ENCODE results near the gene JPH3. TPM values are rescaled to one million over a fixed set of nuclear protein-coding genes. Genes with fewer than 3 reads are reported as not detected.
"Not testable (repeated sequence)": the region's sequence is repeated elsewhere in the genome, so short reads cannot be mapped to it uniquely, and the experiment has no call there.

The JPH3 gene
- polyA plus RNA-seq, 1 donor from 2014 or later: not detected

DNA sequence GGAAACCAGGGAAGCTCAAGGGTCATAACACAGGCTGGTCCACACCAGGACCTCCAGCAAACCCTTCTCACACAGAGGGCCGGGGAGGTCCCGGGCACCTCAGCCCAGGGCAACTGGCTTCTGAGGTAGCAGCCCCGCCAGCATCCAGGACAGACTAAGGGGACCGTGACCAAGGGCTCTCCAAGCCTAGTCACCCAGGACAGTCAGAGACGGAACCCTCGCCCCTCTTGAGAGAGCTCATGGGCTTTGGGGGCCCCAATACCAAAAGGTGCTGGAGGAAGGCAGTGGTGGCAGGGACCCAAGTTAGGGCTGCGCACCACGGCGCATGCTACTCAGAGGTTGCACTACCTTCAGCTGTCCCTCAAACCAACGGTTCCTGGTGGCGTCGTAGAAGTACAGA, 108.6 kb downstream of the JPH3 start:
- peaks cover 13% of the 10 kb centered on the region for H3K36me3 Mint-ChIP-seq
- no peaks in the 10 kb centered on the region for H3K27me3 Mint-ChIP-seq
- H3K4me1 Mint-ChIP-seq: peaks cover 0 to 16% (median 4%) of the 10 kb centered on the region in 3 donors
- no peak overlapping the region for H3K4me3 Mint-ChIP-seq
- no peak overlapping the region for H3K27ac Mint-ChIP-seq
- no peaks in the 10 kb centered on the region for H3K9me3 Mint-ChIP-seq

DNA sequence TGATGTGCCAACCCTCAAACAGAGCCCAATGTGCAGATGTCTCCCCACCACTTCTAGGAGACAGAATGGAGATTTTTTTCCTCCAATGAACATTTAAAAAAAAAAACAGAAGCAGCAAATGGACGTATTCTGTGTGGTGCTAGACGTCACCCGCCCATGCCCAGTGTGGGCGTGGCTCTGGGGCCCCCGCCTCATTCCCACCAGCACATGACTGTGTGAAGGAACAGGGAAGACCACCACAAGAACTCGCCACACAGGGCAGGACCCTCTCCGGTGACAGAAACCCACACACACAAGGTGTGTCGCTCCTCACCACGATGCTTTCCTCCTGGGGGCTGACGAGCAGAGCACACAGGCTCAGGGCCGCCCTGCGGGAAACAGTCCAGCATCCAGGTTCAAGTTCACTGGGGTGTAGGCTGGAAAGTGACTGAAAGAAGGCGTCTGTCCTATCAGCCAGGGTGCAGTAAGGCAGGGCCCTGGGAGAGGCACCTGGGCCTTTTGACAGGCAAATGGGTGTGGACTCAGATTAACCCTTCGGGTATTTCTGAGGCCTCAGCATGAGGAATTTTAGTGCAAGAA, 110.0 kb downstream of the JPH3 start:
- Mint-ChIP-seq H3K9me3 (no peaks in the 10 kb centered on the region), H3K27me3 (no peaks in the 10 kb centered on the region)

DNA sequence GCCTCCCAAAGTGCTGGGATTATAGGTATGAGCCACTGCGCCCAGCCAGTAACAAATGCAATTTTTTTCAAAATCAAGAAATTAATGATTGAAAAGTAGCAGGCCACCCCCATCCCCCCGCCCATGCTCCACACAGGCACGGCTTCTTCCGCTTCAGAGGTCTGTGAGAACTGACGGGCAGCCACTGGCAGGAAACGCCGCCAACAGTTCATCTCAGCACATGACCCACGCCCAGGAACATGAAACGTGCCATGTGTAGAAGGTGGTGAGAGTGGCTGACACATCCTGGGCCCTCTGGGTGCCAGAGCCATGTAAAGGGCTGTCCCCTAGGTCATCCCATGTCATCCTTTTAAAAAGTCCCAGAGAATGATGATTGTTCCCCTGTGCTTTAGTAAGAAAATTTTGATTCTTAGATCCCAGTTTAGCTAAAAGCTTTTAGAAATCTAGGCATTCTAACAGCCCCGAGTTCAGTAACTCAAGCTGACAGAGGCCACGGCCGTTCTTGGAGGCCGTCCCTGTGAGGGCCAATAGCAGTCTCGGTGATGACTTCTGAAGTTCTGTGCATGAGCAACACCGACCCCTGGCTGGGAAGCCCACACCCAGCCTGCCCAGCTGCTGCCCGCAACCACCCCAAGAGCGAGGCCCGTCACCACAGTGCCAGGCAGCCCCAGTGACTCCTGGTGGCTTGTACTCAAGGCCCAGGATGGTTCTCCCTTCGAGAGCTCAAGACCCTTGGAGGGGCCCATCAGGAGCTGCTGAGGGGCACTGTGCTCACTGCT, 111.3 kb downstream of the JPH3 start:
- H3K4me1 Mint-ChIP-seq: peaks cover 6 to 19% (median 11%) of the 10 kb centered on the region in 3 donors
- peaks cover 14% of the 10 kb centered on the region for H3K36me3 Mint-ChIP-seq

More for the DNA sequence above, 110.0 kb downstream of the JPH3 start:
- peak overlapping the region in 1 of 3 donors; percentile 93 for H3K27ac Mint-ChIP-seq
- peaks cover 0 to 16% (median 4%) of the 10 kb centered on the region in 3 donors for H3K4me1 Mint-ChIP-seq
- peaks cover 13% of the 10 kb centered on the region for H3K36me3 Mint-ChIP-seq
- no peak overlapping the region for H3K4me3 Mint-ChIP-seq

DNA sequence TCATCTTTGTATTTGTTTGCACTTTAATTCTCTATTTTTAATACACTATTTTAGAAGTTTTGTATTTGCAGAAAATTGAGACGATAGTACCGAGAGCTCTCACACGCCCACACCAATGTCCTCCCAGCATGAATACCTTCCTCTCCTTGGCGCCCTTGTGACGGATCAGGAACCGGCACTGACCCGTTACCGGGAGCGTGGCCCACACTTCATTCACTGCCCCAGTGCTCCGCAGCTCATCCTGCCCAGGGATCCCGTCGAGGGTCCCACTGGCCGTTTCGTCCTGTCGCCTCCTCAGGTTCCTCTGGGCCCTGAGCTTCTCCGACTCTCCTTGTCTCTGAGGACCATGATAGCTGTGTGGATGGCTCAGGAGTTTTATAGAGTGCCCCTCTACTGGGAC, 112.9 kb downstream of the JPH3 start:
- Mint-ChIP-seq H3K4me3 (peak overlapping the region in 1 of 4 donors; percentile 75), H3K27me3 (no peaks in the 10 kb centered on the region), H3K27ac (peak overlapping the region in 1 of 3 donors; percentile 26), H3K9me3 (no peaks in the 10 kb centered on the region), H3K36me3 (peaks cover 15% of the 10 kb centered on the region), H3K4me1 (peaks cover 6 to 21% (median 11%) of the 10 kb centered on the region in 3 donors)

More for the DNA sequence above, 111.3 kb downstream of the JPH3 start:
- Mint-ChIP-seq H3K27ac (peak overlapping the region; percentile 77 to 93 (median 92)), H3K27me3 (no peaks in the 10 kb centered on the region), H3K4me3 (peak overlapping the region in 3 of 4 donors; percentile 10 to 77 (median 28)), H3K9me3 (no peaks in the 10 kb centered on the region)

DNA sequence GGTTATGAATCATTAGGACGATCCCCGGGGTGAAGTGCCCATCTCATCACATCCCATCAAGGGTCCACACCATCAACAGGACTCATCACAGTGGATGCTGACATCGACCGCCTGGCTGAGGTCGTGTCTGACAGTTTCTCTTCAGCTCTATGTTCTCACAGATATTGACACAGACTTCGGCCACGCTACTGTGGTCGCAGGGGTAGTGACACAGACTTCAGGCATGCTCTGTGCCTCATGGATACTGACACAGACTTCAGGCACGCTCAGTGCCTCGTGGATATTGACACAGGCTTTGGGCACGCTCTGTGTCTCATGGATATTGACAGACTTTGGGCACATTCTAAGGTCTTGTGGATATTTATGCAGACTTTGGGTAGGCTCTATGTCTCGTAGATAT, 113.3 kb downstream of the JPH3 start:
- Mint-ChIP-seq H3K27ac (peak overlapping the region in 1 of 3 donors; percentile 26), H3K36me3 (peaks cover 15% of the 10 kb centered on the region)

DNA sequence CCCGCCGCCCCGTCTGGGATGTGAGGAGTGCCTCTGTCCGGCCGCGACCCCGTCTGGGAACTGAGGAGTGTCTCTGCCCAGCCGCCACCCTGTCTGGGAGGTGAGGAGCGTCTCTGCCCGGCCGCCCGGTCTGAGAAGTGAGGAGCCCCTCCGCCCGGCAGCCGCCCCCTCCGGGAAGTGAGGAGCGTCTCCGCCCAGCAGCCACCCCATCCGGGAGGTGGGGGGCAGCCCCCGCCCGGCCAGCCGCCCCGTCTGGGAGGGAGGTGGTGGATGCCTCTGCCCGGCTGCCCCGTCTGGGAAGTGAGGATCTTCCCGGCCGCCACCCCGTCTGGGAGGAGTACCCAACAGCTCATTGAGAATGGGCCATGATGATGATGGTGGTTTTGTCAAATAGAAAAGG, 116.5 kb downstream of the JPH3 start:
- H3K27me3 Mint-ChIP-seq, H3K9me3 Mint-ChIP-seq, H3K27ac Mint-ChIP-seq: not testable (repeated sequence)
- Mint-ChIP-seq H3K4me1 (peaks cover 13 to 19% (median 14%) of the 10 kb centered on the region in 3 donors), H3K36me3 (peaks cover 19% of the 10 kb centered on the region), H3K4me3 (peak overlapping the region in 1 of 4 donors; percentile 34)

More for the DNA sequence above, 113.3 kb downstream of the JPH3 start:
- Mint-ChIP-seq H3K4me1 (peaks cover 6 to 21% (median 11%) of the 10 kb centered on the region in 3 donors), H3K4me3 (peak overlapping the region in 1 of 4 donors; percentile 75), H3K27me3 (no peaks in the 10 kb centered on the region), H3K9me3 (no peaks in the 10 kb centered on the region)

DNA sequence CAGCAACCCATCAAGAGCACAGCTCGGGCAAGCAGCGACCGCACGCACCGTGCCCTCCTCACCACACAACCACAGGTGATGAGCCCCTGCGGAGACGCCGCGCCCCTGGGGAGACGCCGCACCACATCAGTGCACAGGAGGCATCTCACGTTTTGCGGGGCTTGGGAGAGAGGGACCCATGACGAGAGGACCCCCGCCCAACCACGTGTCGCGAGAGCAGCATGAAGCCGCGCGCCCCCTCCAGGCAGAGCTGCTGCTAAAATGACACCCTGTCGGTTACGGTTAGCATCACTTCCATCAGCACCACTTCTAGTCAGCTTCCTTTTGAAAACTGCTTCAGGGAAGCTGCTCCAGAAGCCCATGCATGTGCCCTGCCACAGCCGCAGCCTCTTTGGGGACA, 118.1 kb downstream of the JPH3 start:
- Mint-ChIP-seq H3K27ac (peak overlapping the region in 1 of 3 donors; percentile 45), H3K36me3 (peaks cover 16% of the 10 kb centered on the region)

DNA sequence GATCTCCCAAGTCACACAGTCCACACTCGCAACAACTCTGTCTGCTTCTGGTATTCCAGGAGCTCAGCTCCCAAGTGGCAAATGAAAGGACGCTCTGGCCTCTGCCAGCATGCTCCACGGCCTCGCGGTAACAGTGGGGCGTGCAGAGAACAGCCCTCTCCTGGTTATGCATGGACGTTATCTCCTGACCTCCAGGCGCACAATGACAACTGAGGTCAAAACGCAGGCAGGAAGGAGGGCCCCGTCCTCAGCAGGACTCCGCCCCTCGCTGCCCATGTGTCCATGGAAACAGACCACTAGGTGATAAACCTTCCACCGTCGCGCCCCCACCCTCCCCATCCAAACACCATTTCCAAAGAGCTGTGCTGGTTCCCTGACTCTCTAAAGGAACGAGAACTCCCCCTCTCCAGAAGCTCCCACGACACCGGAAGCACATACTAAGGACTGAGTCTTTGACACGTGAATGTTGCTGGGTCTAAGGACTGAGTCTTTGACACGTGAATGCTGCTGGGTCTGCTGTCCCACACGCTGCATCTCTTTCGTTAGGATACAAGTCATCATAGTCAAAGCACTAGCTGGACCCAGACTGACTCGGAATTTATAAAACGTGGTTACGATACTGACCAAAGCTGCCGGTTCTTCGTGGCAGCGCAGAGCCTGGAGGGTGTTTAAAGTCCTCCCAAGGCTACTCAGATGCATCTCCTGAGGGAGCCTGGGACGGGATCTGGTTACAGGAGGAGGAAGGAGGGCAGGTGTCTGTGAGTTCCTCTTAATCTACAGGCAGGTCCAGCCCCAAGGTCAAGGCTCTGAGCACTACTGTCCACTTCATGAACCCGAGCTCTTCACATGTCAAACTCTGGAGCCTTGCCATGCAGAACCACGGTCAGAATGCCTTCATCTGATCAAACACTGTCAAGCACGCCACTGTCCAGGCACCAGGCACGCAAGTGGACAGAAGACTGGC, 119.6 kb downstream of the JPH3 start:
- Mint-ChIP-seq H3K4me1 (peaks cover 18 to 29% (median 28%) of the 10 kb centered on the region in 3 donors), H3K4me3 (peak overlapping the region in 1 of 4 donors; percentile 52), H3K27me3 (no peaks in the 10 kb centered on the region), H3K9me3 (no peaks in the 10 kb centered on the region), H3K36me3 (peaks cover 17% of the 10 kb centered on the region), H3K27ac (no peak overlapping the region)

More for the DNA sequence above, 118.1 kb downstream of the JPH3 start:
- H3K4me3 Mint-ChIP-seq: no peak overlapping the region
- no peaks in the 10 kb centered on the region for H3K9me3 Mint-ChIP-seq
- H3K4me1 Mint-ChIP-seq: peaks cover 18 to 27% (median 23%) of the 10 kb centered on the region in 3 donors
- no peaks in the 10 kb centered on the region for H3K27me3 Mint-ChIP-seq

DNA sequence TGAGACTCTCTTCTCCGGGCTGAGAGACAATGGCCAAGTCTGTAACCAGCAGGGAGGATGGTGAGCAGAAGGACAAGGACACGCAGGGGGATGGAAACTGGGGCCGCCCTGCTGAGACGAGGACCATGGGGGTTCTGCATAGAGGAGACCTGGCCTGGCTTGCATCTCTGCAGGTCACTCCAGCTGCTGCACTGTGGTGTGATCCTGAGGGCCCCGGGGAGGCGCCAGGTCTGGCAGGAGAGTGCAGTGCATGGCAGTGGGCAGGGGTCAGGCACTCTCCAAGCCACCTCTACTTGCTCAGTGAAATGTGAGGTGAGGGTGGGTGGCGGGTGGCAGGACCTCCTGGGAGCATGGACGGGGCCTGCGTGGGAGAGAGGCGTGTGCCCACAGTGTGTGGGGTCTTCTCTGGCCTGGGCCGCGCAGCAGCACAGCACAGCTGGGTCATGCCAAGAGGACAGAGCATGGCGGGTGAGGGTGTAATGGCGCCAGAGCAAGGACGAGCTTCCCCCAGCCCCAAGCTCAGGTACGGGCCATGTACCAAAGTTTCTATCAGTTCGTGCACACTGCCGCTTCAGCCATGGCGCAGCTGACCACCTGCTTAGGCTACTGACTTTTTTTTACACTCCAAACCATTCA, 120.4 kb downstream of the JPH3 start:
- Mint-ChIP-seq H3K27me3 (no peaks in the 10 kb centered on the region), H3K27ac (peak overlapping the region; percentile 11 to 71 (median 29)), H3K36me3 (peaks cover 15% of the 10 kb centered on the region), H3K9me3 (no peaks in the 10 kb centered on the region), H3K4me3 (peak overlapping the region in 1 of 4 donors; percentile 61), H3K4me1 (peaks cover 15 to 28% (median 26%) of the 10 kb centered on the region in 3 donors)

DNA sequence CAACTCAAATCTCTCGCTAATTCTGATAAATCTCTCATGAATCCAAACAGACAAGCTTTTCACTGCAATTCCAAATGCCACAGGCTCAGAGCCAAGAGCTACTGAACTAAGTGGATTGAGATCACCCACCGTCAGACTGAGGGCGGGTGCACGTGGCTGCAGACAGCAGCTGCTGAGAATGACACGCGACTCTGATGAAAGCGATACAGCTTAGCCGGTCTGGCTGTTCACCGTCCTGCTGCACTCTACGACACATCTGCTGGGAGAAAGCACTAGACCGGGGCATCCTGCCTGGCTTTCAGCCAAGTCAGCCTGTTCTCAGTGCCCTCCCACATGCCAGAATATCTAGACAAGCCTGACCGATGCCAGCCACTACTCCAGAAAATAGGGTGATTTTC, 120.9 kb downstream of the JPH3 start:
- Mint-ChIP-seq H3K4me3 (peak overlapping the region in 1 of 4 donors; percentile 61), H3K36me3 (peaks cover 14% of the 10 kb centered on the region), H3K27ac (peak overlapping the region; percentile 11 to 71 (median 29)), H3K9me3 (no peaks in the 10 kb centered on the region), H3K4me1 (peaks cover 14 to 25% (median 23%) of the 10 kb centered on the region in 3 donors), H3K27me3 (no peaks in the 10 kb centered on the region)

DNA sequence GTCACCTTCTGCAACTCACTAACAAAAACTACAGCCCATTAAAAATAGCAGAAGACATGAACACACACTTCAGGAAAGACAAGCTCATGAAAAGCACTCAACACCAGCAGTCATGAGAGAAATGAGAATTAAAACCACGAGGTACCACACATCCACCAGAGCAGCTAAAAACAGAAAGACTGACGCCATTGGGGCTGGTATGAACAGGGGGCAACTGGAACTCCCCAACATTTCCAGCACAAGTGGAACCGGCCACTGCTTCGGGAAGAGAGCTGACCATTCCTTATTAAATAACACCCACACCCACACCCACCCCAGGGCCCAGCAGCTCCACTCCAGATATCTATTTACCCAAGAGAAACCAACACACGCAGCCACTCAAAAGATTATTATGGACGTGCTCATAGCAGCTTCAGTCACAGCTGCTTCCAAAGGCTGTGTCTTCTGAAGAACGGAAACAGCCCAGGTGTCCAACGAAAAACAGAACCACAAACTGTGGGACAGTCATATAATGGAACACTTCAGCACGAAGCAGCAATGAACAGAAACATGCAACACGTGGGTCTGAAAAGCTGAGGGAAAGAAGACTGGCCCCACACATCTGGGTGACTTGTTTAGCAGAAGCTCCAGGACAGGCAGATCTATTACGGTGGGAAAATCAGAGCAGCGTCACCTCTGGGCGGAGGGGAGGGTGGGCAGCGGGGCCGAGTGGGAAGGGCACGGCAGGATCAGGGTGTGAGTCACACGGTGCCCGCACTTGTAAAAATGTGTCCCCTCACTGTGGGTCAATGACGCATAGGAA, 122.4 kb downstream of the JPH3 start:
- Mint-ChIP-seq H3K4me3 (peak overlapping the region in 3 of 4 donors; percentile 45 to 88 (median 74)), H3K36me3 (peaks cover 12% of the 10 kb centered on the region), H3K9me3 (no peaks in the 10 kb centered on the region), H3K27ac (peak overlapping the region; percentile 40 to 90 (median 85)), H3K27me3 (no peaks in the 10 kb centered on the region), H3K4me1 (peaks cover 16 to 25% (median 23%) of the 10 kb centered on the region in 3 donors)

DNA sequence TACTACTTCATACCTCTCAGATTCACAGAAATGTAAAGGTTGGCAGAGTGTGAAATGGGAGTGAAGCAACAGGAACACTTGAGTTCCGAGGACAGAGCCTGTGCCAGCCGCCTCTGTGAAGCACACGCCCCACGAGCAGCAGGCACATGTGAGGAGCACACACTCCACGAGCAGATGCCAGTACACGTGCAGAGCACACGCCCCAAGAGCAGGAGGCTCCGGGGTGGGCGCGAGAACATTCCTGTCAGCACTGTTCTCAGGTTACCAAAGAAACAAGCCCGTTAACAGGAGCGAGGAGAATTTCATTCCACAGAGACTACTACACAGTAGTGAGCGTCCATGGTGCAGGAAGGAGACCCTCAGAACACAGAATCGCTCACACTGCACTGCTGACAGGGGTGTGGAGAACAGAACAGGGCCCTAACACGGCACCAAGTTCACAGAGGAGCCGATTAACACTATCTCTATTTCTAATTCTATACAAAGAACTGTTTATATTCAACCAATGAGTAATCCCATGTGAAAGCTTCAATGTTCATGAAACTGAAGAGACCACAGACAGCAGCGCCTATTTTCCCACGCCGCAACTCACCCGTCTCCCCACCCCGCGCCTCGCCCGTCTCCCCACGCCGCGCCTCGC, 123.4 kb downstream of the JPH3 start:
- Mint-ChIP-seq H3K27me3 (no peaks in the 10 kb centered on the region), H3K9me3 (no peaks in the 10 kb centered on the region), H3K4me3 (peak overlapping the region in 1 of 4 donors; percentile 88), H3K4me1 (peaks cover 20 to 25% (median 25%) of the 10 kb centered on the region in 3 donors), H3K27ac (peak overlapping the region; percentile 40 to 90 (median 85)), H3K36me3 (peaks cover 18% of the 10 kb centered on the region)

DNA sequence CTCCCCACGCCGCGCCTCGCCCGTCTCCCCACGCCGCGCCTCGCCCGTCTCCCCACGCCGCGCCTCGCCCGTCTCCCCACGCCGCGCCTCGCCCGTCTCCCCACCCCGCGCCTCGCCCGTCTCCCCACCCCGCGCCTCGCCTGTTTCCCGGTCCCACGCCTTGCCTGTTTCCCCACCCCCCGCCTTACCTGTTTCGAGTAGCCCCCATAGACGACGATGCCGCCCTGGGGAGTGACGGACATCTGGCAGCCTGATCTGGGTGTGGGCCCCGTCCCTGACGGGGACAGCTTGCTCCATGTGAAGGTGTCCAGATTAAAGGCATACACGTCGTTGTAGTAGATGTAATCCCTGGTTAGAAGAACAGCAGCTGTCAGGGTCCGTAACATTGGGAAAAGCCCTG, 124.3 kb downstream of the JPH3 start:
- Mint-ChIP-seq H3K4me1 (peaks cover 23 to 25% (median 25%) of the 10 kb centered on the region in 3 donors), H3K4me3 (peak overlapping the region in 1 of 4 donors; percentile 27), H3K27ac (peak overlapping the region in 1 of 3 donors; percentile 66), H3K36me3 (peaks cover 18% of the 10 kb centered on the region)
- H3K27me3 Mint-ChIP-seq, H3K9me3 Mint-ChIP-seq: not testable (repeated sequence)

Data from IgD-negative memory B cell (primary cell).